ENCODE data around the gene SEC61A1.

SEC61A1 gene

GRCh38 chr3:128100638-128101037 lies 48.4 kb downstream of the SEC61A1 start:
- Histone ChIP-seq H3K4me1 (ENCODE audit: low read depth, poor library complexity, severe bottlenecking) (no peaks in the 10 kb centered on the region), H4K20me1 (ENCODE audit: insufficient read depth) (no peaks in the 10 kb centered on the region)
- no peak for TF ChIP-seq CTCF (conservative IDR thresholded peaks at IDR 0.05; ENCODE audit: low read depth, low read length)

GRCh38 chr3:128103136-128103676 lies 51.0 kb downstream of the SEC61A1 start:
- TF ChIP-seq CTCF (conservative IDR thresholded peaks at IDR 0.05; ENCODE audit: low read depth, low read length), result no peak
- H3K4me3 ChIP-seq (IDR thresholded peaks at IDR 0.05; ENCODE audit: insufficient read depth, low read depth, low read length), result no peak overlapping the region
- H2AFZ ChIP-seq (ENCODE audit: low read depth), result no peak overlapping the region
- no peaks in the 10 kb centered on the region for H4K20me1 ChIP-seq (ENCODE audit: insufficient read depth)
- H3K27ac ChIP-seq, result no peak overlapping the region
- no peak overlapping the region for H3K4me2 ChIP-seq
- H3K36me3 ChIP-seq (ENCODE audit: insufficient read depth), result peaks cover 13% of the 10 kb centered on the region; the same call in 1 of the 2 replicates
- H3K27me3 ChIP-seq (ENCODE audit: insufficient read depth, low read depth), result no peaks in the 10 kb centered on the region
- no peak overlapping the region for H3K9ac ChIP-seq
- no peaks in the 10 kb centered on the region for H3K4me1 ChIP-seq (ENCODE audit: low read depth, poor library complexity, severe bottlenecking)
- peaks cover 19% of the 10 kb centered on the region; the same call in 1 of the 2 replicates for H3K79me2 ChIP-seq (ENCODE audit: insufficient read depth, low read depth)

More at GRCh38 chr3:128100638-128101037, 48.4 kb downstream of the SEC61A1 start:
- Histone ChIP-seq H3K27me3 (ENCODE audit: insufficient read depth, low read depth) (no peaks in the 10 kb centered on the region), H3K79me2 (ENCODE audit: insufficient read depth, low read depth) (peaks cover 7% of the 10 kb centered on the region; the same call in 1 of the 2 replicates), H3K4me2 (no peak overlapping the region), H3K4me3 (IDR thresholded peaks at IDR 0.05; ENCODE audit: insufficient read depth, low read depth, low read length) (no peak overlapping the region), H3K36me3 (ENCODE audit: insufficient read depth) (peaks cover 13% of the 10 kb centered on the region; the same call in 1 of the 2 replicates), H3K27ac (no peak overlapping the region), H3K9ac (no peak overlapping the region), H2AFZ (ENCODE audit: low read depth) (no peak overlapping the region)

- no peak for TF ChIP-seq CTCF (conservative IDR thresholded peaks at IDR 0.05; ENCODE audit: low read depth, low read length)
- Histone ChIP-seq H3K4me1 (ENCODE audit: low read depth, poor library complexity, severe bottlenecking) (no peaks in the 10 kb centered on the region), H4K20me1 (ENCODE audit: insufficient read depth) (no peaks in the 10 kb centered on the region), H3K9ac (no peak overlapping the region), H3K36me3 (ENCODE audit: insufficient read depth) (peaks cover 7% of the 10 kb centered on the region; the same call in 1 of the 2 replicates), H3K4me3 (IDR thresholded peaks at IDR 0.05; ENCODE audit: insufficient read depth, low read depth, low read length) (no peak overlapping the region), H2AFZ (ENCODE audit: low read depth) (no peak overlapping the region), H3K27me3 (ENCODE audit: insufficient read depth, low read depth) (no peaks in the 10 kb centered on the region), H3K4me2 (no peak overlapping the region), H3K79me2 (ENCODE audit: insufficient read depth, low read depth) (peaks cover 29% of the 10 kb centered on the region; the same call in 1 of the 2 replicates), H3K27ac (no peak overlapping the region)
These were observed 55.6 kb downstream of the SEC61A1 start for GRCh38 chr3:128107834-128108233.

GRCh38 chr3:128111147-128111546 lies 58.9 kb downstream of the SEC61A1 start:
- no peaks in the 10 kb centered on the region; the same call in none of the 2 replicates for H3K36me3 ChIP-seq (ENCODE audit: insufficient read depth)
- no peak overlapping the region for H3K4me3 ChIP-seq (IDR thresholded peaks at IDR 0.05; ENCODE audit: insufficient read depth, low read depth, low read length)
- H3K79me2 ChIP-seq (ENCODE audit: insufficient read depth, low read depth), result peaks cover 57% of the 10 kb centered on the region; the same call in 1 of the 2 replicates
- H2AFZ ChIP-seq (ENCODE audit: low read depth), result no peak overlapping the region
- H3K4me1 ChIP-seq (ENCODE audit: low read depth, poor library complexity, severe bottlenecking), result peaks cover 33% of the 10 kb centered on the region
- no peak overlapping the region for H3K4me2 ChIP-seq
- no peak overlapping the region for H3K9ac ChIP-seq
- H4K20me1 ChIP-seq (ENCODE audit: insufficient read depth), result no peaks in the 10 kb centered on the region; the same call in 1 of the 2 replicates
- no peak overlapping the region for H3K27ac ChIP-seq
- H3K27me3 ChIP-seq (ENCODE audit: insufficient read depth, low read depth), result no peaks in the 10 kb centered on the region
- TF ChIP-seq CTCF (conservative IDR thresholded peaks at IDR 0.05; ENCODE audit: low read depth, low read length), result no peak

Measured in KMS-11 (cell line).